ENCODE data around the gene GNAZ.

DNA sequence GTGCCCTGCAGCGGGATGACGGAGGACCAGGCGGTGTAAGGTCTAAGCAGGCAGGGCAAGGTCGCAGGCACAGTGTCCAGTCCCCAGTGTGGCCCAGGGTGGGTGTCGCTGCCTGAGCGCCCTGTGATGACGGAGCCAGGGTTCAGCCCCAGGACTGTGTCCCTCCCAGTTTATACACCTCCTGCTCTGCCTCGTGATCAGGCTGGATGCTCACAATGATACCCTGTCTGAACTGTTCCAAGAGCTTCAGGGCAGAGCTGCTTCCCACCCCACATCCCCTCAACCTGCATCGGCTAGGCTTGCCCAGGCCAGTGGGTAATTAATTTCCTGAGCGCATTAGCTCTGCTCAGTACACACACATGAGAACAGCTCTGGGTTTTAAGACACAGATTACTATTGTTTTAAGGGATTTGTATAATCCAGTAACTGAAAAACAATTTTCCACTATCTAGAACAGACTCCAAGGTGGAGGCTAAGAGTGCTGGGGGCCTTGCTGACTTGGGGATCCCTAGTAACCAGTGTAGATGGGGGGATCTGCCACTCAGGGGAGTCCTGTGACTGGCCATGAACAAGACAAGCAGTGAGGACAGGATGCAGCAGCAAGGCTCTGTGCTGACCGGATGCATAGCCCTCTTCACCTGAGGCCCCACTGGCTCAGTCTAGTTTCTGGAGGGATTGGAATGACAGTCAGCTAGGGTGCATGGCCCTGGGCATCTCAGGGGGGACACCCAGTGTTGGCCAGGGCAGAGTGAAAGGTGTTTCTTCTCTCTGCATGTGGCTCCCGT is 34.1 kb downstream of the GNAZ start:
- TF ChIP-seq, protein P1, sequence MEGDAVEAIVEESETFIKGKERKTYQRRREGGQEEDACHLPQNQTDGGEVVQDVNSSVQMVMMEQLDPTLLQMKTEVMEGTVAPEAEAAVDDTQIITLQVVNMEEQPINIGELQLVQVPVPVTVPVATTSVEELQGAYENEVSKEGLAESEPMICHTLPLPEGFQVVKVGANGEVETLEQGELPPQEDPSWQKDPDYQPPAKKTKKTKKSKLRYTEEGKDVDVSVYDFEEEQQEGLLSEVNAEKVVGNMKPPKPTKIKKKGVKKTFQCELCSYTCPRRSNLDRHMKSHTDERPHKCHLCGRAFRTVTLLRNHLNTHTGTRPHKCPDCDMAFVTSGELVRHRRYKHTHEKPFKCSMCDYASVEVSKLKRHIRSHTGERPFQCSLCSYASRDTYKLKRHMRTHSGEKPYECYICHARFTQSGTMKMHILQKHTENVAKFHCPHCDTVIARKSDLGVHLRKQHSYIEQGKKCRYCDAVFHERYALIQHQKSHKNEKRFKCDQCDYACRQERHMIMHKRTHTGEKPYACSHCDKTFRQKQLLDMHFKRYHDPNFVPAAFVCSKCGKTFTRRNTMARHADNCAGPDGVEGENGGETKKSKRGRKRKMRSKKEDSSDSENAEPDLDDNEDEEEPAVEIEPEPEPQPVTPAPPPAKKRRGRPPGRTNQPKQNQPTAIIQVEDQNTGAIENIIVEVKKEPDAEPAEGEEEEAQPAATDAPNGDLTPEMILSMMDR (IDR thresholded peaks at IDR 0.05; ENCODE audit: low read depth, low read length, poor library complexity, severe bottlenecking) = no peak
- no peak for TF ChIP-seq EZH2phosphoT487 (IDR thresholded peaks at IDR 0.05; ENCODE audit: borderline replicate concordance, low read length)
